Left colon (tissue), 2 donors: ENCODE measurements around the gene CLUH. TPM values are rescaled to one million over a fixed set of nuclear protein-coding genes. Genes with fewer than 3 reads are reported as not detected.
"Not testable (repeated sequence)": the region's sequence is repeated elsewhere in the genome, so short reads cannot be mapped to it uniquely, and the experiment has no call there.

Experiments used
- ATAC-seq: fragments of 200-7000 bp; cut with Tn5 transposase; one replicate; pipeline ENCODE4 v1.9.1; 2020; ENCODE audit warnings: mild to moderate bottlenecking, moderate library complexity
- DNase-seq, 2 donors: peaks; one replicate each; pipeline ENCODE4 v3.0.0-alpha.2; 2020
- intact Hi-C, 2 donors: fragments of 100-400 bp; cut with DNase I in 1 of 2; cut with micrococcal nuclease in 1 of 2; formaldehyde crosslinking; loops; one replicate each; pipeline versions ENCODE4 v1.11.2 to v1.14.0; 2022; cut with DNase I, micrococcal nuclease
- total RNA-seq, 2 donors: library from RNA; stranded (reverse); fragmentation: NEBNext Ultra II Directional; extraction: Animal tissue kit (Norgen Biotek cat#: 25700); gene quantifications; one replicate each; pipeline ENCODE4 v1.2.1, GENCODE V29; 2021
- donor health status: DM: no; HTN: no; CAD: no.
- donor health status: DM: yes; HTN: yes; CAD: no.

Gene CLUH
- total RNA-seq, 2 donors from 2014 or later = 129 to 174 TPM

DNA sequence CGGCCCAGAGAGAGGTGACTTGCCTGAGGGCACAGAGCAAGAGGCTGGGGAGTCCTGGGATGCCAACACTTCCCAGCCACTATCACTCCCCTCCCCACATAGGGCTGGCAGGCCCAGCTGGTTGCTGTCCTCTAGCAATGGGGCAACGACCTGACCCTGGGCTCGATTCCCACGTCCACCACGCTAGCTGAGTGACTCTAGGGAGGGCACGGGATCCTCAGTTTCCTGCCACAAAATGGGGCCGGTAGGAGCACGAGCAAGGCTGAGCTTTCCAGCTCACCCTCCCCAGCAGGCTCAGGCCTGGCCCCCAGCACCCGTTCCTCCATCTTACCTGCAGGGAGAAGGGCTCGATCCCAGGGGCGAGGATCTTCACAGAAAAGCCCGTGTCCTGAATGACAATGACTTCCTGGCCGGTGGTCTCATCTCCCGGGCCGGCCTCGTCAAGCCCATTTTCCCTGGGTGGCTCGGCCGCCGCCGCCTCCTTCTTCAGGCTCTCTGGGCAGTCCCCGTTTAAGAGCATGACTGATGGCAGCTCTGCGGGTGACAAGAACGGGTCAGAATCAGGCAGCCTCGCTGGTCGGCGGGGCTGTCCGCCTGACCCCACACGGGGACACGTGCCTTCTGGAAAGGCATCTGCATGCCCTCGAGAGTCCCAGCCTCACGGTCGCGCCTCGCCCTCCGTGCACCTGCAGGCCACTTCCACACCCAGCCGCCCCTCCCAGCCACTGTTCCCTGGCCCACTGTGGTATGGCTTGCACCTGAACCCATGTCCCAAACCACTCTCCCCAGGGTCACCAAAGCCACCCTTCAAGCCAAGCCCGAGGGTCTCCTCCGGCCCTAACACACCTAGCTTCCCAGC, 7.3 kb downstream of the CLUH start:
- DNase-seq = peak in 1 of 2 donors; percentile 19
- intact Hi-C loops = no loop called here

GRCh38 chr17:2703606-2704005, 8.0 kb downstream of the CLUH start:
- peak in 1 of 2 donors; percentile 18 for DNase-seq
- intact Hi-C loops = no loop called here
- ATAC-seq = no peak

More for the DNA sequence above, 7.3 kb downstream of the CLUH start:
- ATAC-seq = no peak

- intact Hi-C loops = no loop called here
- DNase-seq = no peak
- ATAC-seq = no peak
Observed at GRCh38 chr17:2703181-2703580, 8.4 kb downstream of the CLUH start.

DNA sequence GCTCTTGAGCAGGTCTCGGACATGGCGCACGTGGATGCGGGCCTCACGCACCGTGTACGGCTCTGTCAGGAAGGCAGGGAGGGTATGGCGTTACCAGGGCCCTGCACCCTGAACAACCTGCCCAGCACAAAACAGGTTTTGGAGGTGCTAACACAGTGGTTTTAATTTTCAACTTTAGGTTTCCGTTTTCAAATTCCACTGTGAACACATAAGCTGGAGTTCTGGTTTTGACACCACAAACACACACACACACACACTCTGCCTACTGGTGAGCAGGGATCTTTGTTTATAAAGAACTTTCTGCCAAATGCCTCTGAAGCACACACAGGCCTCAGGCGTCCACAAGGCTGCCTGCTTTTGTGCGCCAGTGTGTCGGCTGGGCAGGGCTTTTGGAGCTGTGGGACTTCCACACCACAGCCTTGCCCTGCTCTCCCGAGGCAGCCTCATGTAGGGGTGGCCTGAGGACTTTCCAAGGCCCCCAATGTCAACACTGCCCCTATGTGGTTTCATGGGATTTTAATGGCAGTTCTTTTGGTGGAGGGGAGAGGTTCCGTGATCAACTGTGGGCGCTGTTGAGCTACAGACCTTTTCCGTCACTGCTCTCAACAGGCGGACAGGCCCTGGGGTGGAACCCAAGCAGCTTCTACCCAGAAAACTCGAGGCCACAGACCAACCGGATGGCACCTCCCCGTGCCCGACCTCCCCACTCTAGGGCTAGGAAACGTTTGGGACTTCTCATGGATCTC, 9.4 kb downstream of the CLUH start:
- intact Hi-C loops = no loop called here
- ATAC-seq = no peak
- DNase-seq = peak in 1 of 2 donors; percentile 22

DNA sequence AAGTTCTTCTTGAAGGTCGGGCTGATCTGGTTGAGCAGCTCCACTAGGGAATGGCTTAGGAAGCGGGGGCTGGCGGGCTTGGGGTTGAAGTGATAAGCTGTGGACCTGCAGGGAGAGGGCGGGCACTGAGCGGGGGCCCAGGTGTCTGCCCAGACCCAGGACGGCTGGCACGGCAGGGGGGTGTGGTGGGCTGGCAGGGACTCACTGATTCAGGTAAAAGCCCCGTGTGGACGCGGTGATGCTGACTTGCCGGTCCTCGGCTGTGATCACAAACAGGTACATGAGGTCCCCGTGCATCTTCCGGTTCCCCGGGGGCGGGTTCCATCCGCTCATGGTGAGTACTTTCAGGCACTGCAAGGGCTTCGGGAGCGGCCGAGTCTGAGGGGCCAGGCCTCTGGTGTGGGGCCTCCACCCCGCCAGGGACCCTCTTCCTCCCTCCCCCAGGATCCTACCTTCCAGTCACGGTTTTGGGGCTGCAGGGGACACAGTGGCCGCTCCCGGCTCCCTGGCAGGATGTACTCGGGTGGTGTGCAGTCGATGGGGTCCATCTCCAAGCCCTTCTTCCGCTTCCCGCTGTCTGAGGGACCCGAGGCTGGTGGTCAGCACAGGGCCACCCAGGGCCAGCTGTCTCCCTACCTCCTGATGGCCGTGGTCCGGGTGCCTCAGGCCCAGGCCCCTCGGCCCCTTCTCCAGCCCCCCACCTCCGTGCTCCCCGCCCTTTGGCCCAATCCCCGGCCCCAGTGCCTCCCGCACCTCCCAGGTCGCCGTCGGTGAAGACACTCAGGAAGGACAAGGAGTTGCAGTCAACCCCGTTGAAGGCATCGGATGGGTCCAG, 10.2 kb downstream of the CLUH start:
- DNase-seq (peak in 1 of 2 donors; percentile 22), ATAC-seq (no peak)
- intact Hi-C loops = no loop called here

DNA sequence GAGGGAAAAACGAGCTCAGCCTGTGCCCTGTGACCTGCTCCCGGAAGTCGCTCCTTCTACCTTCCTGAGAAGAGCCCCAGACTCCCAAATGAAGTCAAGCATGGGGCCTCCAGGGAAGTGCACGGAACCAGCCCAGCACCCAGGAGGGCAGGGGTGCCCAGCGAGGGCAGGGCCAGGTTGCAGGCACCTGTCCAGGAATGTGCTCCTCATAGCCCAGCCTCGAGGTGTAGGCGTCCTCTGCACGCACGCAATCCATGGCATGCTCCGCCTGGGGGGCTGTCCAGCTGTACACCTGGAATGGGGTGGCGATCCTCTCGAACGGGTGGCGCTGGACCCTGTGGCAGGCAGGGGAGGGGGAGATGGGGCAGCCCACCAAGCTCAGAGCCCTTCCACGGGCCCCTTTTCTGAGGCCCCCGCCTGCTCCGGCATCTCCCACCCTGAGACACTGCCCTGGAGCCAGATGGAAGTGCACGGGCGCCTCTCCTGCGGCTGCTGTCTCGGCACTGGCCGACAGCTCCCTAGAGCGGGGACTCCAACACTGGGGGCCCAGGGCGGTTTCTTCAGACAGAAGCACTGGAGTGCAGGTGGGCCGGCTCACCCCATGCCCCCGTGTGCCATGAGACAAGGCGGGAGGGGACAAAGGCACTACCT, 10.9 kb downstream of the CLUH start:
- intact Hi-C loops = no loop called here
- ATAC-seq = no peak
- peak in 1 of 2 donors; percentile 17 for DNase-seq

DNA sequence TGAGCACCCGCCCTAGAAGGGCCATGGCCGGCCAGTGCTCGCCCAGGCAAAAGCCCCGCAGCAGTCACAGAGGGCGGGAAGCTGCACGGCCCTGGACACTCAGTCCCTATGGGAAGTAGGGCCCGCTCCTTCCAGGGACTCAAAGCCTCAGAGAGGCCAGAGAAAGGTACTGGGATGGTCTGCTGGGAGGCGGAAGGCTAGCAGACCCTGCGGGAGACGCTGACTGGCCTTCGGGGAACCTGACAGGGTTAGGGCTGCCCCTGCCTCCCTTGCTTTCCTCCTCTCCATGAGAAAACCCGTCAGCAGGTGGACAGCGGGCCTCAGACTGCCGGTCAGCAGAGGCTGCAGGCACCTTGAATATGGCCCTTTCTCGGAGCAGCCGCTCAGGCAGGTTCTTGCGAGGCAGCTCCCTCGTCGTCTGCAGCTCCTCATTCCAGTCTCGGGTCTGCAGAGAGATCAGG, 11.5 kb downstream of the CLUH start:
- intact Hi-C loops = no loop called here
- peak in 1 of 2 donors; percentile 15 for DNase-seq
- no peak for ATAC-seq

- ATAC-seq, intact Hi-C loops: not testable (repeated sequence)
- peak; percentile 0 to 11 for DNase-seq
Observed at GRCh38 chr17:2699216-2699805, 12.3 kb downstream of the CLUH start.

DNA sequence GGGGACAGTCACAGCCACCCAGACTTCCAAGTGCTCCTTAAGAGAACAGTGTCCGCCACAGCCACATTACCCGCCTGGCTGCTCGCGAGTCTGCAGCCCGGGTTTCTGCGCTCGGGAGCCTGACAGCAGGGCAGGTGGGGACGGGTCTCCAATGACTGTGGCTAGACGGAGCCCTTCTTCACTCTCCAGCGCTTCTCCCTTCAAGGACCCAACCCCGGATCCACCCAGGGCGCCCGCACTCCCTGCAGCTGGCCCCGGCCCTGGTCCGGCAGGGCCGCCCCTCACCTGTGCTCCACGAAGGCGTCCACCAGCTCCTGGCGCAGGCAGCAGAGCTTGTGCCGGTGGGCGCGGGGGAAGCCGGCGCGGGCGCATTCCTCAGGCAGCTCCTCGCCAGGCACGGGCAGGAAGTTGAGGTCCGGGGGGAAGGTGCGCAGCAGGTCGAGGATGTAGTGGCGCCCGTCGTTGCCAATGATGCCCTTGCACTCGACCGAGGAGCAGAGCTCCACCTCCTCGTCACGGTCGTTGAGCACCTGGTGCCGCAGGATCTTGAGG, 13.9 kb downstream of the CLUH start:
- intact Hi-C loops = no loop called here
- DNase-seq (peak in 1 of 2 donors; percentile 21), ATAC-seq (no peak)

DNA sequence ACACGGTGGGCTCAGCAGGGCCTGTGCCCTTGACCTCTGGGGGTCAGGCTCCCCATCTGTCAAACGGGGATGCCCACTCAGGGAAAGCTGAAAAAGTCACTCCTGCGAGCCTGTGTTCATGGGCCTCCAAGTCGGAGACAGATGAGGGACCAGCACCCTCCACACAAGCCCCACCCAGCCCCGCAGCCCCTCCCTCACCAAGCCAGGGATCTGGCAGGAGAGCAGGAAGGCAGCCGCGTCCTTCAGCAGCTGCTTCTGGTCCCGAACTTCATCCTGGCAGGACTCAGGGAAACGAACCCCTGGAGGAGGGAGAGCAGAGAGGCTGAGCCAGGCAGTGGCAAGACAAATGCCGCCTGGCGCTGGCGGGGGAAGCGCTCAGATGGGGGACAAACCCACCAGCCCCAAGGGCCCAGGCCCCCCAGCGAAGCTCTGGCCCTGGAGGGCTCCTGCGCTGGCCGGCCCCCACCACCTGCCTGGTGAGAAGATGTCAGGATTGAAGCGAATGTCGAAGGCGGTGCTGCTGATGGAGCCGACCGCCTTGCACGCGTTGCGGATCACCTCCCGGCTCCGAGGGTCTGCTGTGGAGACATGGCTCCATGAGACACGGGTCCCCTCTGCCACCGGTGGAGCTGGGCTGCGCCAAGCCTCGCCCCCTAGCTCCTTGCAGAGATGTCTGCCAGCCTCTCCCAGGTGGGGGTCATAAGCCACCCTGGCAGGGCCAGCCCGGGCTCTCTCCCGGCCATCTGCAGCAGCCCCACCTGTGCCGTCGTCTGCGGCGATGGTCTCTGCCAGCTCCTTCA, 15.4 kb downstream of the CLUH start:
- ATAC-seq (no peak), DNase-seq (peak in 1 of 2 donors; percentile 24)
- intact Hi-C loops = no loop called here

DNA sequence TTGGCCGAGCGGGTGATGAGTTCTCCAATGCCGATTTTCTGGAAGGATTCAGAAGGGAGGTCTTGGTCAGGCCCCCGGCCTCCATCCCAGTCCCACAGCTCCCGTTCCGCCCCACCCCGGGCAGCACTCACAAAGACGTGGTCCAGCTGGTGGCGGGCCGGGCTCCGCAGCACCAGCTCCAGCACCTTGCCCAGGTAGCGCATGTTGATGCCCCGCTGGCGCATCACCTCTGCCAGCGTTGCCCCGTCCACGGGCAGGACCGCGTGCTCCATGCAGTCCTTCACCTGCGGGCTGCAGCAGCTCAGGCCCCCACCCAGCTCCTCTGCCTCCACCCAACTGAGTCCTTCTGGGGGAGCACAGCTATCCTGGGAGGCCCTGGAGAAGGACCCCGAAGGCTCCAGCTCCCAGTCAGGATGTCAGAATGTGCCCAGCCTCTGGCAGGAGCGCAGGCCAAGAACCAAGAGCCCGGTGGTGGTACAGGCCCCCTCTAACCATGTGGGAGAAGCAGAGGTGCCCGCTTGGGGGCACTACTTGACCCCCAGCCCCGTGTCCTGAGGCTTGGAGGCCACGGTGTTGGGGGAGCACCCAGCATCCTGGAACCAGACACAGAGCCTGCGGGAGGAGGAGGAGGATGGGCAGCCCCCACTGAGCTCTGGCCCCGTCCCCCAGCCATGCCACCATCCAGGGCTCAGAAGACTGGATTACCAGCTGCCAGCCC, 16.2 kb downstream of the CLUH start:
- DNase-seq (no peak), ATAC-seq (no peak)
- intact Hi-C loops = no loop called here

DNA sequence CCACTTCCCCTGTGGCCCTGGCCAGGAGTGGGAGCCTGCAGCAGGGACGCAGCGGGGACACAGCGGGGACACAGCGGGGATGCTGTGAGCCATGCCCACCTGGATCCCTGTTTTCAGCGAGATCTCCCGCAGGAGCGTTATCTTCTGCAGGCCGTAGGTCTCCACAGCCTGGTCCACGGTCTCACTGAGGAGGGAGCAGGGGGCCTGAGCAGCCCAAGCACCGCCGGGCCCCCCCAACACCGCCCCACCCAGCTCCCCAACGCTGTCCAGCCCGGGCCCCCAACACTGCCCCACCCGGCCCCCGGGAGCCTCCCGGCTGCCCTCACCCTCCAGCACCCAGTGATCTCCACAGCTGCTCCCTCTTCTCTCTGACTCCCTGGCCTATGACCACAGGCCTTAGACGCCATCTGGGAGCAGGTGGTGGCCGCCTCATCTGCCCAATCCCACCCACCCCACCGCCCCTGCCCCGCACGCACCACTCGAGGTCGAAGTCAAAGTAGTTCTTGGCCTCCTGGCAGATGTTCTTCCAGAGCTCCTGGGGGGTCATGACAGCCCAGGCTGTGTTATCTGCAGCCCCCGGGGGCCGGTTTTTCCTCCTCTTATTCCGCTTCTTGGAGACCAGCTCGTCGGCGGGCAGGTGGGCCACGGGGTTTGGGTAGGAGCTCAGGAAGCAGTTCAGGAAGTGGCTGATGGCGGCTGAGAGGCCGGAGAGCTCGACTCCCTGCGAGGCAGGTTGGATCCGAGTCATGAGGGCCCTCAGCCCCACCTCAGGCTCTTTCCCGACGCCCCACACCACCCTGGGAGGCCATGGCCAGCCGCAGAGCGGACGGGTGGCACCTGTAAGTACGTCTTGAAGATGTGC, 17.0 kb downstream of the CLUH start:
- intact Hi-C loops = no loop called here
- ATAC-seq (no peak), DNase-seq (no peak)

GRCh38 chr17:2693561-2694380, 17.8 kb downstream of the CLUH start:
- no peak for ATAC-seq
- no peak for DNase-seq
- intact Hi-C loops = no loop called here

GRCh38 chr17:2692781-2693135, 18.8 kb downstream of the CLUH start:
- DNase-seq = no peak
- ATAC-seq = no peak
- intact Hi-C loops = no loop called here
